IPS DF 4.7 (cell line): ENCODE results near the gene BTF3.
"Not testable (repeated sequence)": the region's sequence is repeated elsewhere in the genome, so short reads cannot be mapped to it uniquely, and the experiment has no call there.

Experiments
- DNase-seq: peaks from one replicate; pipeline ENCODE4 v3.0.0-alpha.2; 2013; ENCODE audit warnings: low spot score; ENCODE audit errors: extremely low read depth

BTF3 gene

GRCh38 chr5:73498057-73498992 lies at the start of gene BTF3:
BTF3 (plus strand) TSS chr5:73498442; CDS start chr5:73498668, 226 bp downstream.
- DNase-seq: no peak

- no peak for DNase-seq
Measured at GRCh38 chr5:73448463-73449136, 49.6 kb upstream of the BTF3 start, which contains the start of gene FOXD1. FOXD1 (minus strand) TSS chr5:73448777; CDS start chr5:73448362, 415 bp downstream.

GRCh38 chr5:73450137-73450536 lies 48.1 kb upstream of the BTF3 start:
- no peak for DNase-seq

- DNase-seq: no peak
Measured at GRCh38 chr5:73450672-73451223, 47.5 kb upstream of the BTF3 start.

- no peak for DNase-seq
Measured at GRCh38 chr5:73451224-73452130, 46.8 kb upstream of the BTF3 start.

- DNase-seq: no peak
Measured at GRCh38 chr5:73452215-73452614, 46.0 kb upstream of the BTF3 start.

- no peak for DNase-seq
Measured at GRCh38 chr5:73454379-73455036, 43.7 kb upstream of the BTF3 start.

- not testable (repeated sequence) for DNase-seq
Measured at GRCh38 chr5:73456462-73456861, 41.8 kb upstream of the BTF3 start.

- no peak for DNase-seq
Measured at GRCh38 chr5:73459366-73459765, 38.9 kb upstream of the BTF3 start.

GRCh38 chr5:73460133-73460532 lies 38.1 kb upstream of the BTF3 start:
- no peak for DNase-seq

- DNase-seq: no peak
Measured at GRCh38 chr5:73464016-73464745, 34.1 kb upstream of the BTF3 start.

- not testable (repeated sequence) for DNase-seq
Measured at GRCh38 chr5:73468638-73469037, 29.6 kb upstream of the BTF3 start.

- no peak for DNase-seq
Measured at GRCh38 chr5:73469878-73470277, 28.4 kb upstream of the BTF3 start.

- no peak for DNase-seq
Measured at GRCh38 chr5:73471654-73472053, 26.6 kb upstream of the BTF3 start.

- DNase-seq: no peak
Measured at GRCh38 chr5:73472116-73472515, 26.1 kb upstream of the BTF3 start.

GRCh38 chr5:73480500-73480899 lies 17.7 kb upstream of the BTF3 start:
- DNase-seq: no peak

- no peak for DNase-seq
Measured at GRCh38 chr5:73482383-73483136, 15.7 kb upstream of the BTF3 start.

- no peak for DNase-seq
Measured at GRCh38 chr5:73483676-73484075, 14.6 kb upstream of the BTF3 start.

- DNase-seq: no peak
Measured at GRCh38 chr5:73484511-73484910, 13.7 kb upstream of the BTF3 start.
